Superior temporal gyrus (tissue), 1 donor: Measurements from ENCODE around the gene PPIF.
"Not testable (repeated sequence)": the region's sequence is repeated elsewhere in the genome, so short reads cannot be mapped to it uniquely, and the experiment has no call there.

Experiments
- DNase-seq: peaks from one replicate; pipeline ENCODE4 v3.0.0-alpha.2; 2016; ENCODE audit errors: extremely low spot score

The PPIF gene

DNA sequence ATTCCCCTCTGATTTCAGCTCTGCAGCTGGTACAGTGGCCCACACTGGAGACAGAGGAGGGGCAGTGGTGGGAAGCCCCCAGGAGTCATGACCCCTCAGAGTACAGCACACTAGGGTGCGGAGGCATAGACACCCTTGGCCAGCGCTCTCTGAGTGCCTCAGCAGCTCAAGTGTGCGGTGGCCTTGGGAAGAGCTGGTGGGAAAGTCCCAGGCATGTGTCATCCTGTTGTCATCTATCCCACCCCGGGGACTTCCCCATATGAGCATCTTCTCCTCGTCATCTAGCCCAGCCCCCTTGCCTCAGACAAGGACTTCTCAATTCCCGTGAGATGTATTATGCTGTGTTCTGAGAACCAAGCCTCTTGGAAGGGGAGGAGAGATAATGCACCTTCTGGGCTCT is 15.6 kb upstream of the PPIF start:
- DNase-seq = no peak

DNA sequence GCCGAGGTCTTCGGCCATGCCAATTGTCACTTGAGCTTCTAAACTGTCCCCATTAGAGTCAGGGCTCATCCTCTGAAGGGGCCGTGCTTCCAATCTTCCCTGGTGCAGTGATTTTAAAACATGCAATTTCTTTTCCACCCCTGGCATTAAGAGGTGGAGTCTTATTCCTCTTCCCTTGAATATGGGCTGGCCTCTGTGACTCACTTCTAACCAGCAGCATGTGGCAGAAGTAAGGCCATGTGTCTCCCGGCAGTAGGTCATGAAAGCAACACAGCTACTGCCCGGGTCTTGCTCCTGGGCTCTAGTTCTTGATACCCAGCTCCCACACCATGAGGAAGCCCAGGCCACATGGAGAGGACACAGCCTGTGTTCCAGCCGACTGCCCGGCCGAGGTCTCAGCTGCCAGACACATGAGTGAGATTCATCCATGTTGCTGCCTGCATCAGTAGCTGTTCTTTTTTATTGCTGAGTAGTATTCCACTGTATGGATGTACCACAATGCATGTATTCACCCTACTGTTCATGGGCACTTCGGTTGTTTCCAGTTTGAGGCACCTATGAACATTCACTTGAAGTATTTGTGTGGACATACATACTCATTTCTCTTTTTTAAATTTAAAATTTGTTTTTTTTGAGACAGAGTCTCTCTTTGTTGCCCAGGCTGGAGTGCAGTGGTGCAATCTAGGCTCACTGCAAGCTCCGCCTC is 14.5 kb upstream of the PPIF start:
- DNase-seq = not testable (repeated sequence)

DNA sequence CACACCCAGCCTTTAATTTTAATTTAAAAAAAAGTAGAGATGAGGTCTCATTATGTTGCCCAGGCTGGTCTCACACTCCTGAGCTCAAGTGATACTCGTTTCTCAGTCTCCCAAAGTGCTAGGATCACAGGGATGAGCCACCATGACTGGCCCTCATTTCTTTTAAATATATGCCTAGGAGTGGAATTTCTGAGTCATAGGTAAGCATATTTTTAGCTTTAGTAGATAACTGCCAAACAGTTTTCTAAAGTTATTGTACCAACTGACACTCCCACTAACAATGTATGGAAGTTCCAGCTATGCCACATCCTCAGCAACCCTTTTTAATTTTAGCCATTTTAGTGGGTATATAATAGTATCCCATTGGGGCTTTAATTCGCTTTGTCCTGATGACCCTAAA is 13.8 kb upstream of the PPIF start:
- DNase-seq = no peak

DNA sequence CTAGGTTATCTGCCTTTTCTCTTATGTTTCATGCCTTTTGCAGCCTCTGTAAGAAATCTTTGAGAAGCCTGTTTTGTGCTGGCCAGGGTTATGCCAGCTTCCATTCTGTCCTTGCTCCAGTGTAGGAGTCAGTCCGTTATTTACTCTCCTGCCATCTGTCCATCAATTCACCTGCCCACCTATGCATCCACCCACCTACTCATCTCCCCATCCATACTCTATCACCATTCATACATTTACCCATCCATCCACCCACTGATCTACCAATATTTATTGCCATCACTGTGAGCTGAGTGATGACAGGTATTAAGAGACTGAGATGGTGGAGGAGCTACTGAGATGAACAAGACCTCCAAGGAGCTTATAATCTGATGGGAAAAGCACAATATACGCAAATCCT is 12.7 kb upstream of the PPIF start:
- no peak for DNase-seq

DNA sequence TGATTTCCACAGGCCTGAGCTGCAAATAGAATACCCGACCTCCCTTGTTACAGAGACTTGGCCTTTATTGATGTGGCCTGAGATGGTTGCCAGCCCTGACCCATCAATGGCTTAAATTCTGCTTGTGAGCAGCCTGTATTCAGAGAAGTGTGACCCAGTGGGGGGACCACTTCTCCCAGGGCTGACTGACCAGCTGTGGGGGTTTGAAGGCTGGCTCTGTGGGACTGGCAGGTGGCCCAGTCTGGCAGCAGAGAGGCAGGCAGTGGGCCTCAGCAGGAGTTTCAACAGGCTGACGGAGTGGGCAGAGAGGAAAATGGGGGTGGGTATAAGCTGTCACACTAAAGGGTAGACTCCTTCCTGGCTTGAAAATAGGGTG is 12.2 kb upstream of the PPIF start:
- DNase-seq = peak; percentile 85

DNA sequence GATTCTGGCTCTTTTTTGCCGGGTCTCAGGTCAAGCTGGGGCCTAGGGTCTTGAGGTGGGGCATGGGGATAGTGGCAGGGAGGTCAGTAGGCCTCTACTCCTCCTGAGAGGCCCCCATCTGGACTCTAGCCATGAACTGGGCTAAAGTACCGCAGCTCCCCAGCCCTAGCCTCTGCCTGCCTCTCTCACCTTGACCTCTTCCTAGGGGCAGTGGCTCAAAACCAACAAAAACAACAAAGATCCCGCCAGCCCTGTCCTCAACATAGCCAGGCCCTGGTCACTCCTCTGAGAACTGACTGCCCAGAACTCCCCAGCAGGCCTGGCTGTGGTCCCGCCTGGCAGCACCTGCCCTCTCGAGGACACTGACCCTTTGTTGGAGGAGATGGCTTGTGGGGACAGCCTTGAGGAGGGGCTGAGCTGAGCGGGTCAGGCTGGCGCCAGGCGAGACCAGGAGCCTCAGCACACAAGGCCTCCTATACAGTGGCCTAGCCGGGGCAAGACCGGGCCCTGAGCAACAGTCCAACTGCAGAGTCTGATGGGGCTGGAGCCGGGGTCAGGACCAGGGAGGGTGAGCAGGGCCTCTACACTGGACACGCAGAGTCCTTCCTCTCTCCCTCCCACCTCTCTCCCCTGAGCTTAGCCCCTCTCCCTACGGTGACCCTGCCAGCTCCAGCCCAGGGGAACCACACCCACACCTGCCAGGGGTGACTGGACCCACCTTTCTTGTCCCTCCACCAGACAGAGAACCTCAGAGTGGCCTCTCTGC is 11.6 kb upstream of the PPIF start:
- peak; percentile 96 for DNase-seq

DNA sequence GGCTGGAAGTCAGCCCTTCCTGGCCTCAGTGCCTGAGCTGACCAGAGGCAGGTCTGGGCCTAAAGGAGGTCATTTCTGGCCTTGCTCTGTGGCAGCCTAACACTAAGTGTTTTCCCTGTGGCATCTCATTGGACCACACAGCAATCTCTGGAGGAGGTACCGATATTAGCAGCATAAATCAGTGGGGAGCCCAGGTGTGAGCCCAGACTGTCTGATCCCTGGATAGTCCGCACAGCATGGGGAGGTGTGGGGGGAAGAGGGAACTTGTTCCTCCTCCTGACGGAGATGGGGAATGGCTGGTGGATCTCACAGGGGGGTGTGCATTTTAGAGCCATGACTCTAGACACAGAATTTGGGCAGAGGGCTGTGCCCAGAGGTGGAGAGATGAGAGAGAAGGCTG is 11.0 kb upstream of the PPIF start:
- DNase-seq = no peak

DNA sequence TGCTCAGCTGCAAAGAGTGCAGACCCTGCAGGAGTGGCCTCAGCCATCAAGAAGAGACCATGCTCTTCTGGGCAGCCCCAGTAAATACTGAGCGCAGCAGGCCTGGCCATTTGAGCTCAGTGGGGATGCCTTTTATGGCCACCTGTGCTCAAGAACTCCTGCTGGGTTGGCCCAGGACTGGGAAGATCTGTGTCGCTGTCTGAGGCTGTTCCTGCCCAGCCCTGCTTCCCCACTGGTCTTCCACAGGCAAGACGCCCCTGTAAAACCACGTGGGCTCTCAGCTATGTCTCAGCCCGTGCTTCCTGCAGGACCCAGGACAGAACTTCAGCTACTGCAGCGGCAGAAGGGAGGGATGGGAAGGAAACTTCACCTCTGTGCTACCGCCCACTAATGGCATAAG is 10.5 kb upstream of the PPIF start:
- no peak for DNase-seq

DNA sequence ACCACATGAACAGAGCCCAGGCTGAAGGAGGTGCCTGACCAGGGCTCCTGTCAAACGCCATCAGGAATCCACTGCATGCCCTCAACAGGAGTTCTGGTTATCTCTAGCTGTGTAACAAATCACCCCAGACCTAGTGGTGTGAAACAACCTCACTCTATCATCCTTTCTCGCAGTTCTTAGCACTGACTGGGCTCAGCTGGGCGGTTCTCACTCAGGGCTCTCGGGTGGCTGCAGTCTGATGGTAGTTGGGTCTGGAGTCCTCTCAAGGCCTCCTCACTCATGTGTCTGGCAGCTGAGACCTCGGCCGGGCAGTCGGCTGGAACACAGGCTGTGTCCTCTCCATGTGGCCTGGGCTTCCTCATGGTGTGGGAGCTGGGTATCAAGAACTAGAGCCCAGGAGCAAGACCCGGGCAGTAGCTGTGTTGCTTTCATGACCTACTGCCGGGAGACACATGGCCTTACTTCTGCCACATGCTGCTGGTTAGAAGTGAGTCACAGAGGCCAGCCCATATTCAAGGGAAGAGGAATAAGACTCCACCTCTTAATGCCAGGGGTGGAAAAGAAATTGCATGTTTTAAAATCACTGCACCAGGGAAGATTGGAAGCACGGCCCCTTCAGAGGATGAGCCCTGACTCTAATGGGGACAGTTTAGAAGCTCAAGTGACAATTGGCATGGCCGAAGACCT is 9.3 kb upstream of the PPIF start:
- not testable (repeated sequence) for DNase-seq

DNA sequence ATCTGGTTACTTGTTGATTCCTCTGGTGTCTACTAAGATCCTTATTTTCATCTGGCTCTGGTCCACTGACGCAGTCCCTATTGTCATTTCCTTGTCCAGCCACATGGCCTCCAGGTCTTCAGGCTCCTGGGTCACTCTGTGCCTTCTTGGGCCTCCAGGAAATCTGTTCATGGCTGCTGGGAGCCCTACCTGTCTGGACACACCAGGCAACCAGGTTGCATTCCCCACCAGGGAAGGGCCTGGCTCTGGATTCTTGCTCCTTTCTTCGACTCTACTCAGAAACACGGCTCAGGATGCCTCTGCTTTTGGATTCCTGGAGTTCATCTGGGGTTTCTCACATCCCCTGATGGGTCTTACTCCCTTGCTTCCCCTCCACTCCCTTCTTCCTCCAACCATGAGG is 8.0 kb upstream of the PPIF start:
- no peak for DNase-seq

DNA sequence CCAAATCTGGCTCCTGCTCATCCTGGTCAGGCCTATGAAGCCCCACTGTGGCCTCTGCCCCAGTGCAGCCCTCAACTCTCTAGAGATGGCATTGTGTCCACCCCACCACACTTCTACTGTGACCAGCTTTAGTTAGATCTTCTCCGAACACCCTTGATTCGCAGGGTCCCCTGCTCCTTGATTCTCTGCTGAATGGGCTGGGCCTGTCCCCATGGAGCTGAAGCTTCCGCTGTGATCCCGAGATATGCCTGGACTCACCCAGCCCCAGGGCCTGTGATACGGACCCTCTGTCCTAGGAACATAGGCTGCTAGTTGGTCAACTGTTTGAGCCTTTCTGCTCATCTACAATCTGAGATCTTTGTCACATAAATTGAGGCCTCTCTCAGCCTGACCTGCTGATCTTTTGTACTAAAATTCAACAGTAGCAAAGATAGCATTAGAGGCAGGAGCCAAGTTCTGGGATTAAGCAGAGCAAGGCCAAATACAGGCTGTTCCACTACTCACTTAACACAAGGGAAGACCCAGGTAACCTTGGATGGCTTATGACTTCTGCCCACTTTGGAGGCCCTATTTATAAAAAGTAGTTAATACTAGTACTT is 6.5 kb upstream of the PPIF start:
- no peak for DNase-seq

DNA sequence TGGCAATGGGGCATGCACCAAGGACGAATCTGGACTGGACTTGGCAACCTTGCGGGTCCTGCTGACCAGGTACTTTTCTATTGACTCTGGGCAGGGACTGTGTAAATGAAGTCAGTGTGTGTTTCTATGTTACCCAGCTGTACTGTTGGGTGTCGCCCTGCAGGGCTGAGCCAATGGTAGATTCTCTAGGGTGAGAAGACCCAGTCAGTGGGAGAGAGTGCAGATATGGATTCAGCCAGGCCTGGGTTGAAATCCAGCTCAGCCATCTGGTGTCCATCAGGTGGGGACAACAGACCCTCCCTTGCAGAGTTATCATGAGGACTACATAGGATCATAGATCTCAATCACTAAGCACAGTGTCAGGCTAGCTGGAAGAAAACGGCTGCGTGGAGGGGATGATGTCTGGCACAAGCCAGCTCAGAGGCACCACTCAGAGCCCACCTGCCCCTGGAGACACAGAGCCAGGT is 4.9 kb upstream of the PPIF start:
- no peak for DNase-seq

DNA sequence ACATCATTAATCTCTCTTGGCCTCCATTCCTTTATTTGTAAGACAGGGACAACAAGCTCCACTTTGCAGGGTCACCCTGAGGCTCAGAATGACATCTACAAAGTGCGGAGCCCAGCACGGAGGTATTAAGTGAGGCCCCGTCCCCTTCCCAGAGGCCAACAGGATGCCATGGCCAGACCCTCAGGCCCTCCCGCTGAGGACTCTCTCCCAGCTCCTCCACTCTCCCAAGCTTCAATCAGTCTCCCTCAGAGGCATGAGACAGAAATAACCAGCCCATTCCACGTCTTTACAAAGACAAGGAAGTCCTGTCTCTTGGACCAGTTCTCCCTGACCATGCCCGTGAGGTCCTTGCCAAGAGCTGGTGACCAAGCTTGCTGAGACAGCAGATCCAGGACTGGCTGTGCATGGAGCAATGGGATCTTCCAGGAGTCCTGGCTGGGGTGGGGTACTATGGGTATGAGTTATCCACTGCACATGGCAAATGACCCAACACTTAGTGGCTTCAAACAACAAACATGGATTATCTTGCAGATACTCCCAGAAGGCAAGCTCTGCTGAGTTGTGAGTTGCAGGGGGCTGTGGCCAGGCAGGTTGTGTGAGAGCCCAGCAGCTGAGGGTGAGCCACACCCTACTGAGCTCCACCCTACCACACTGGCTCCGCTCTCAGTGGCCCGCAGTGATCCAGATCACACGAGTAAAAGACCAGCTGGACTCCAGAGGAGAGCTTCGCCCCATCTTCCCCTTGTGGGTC is 4.3 kb upstream of the PPIF start:
- no peak for DNase-seq

DNA sequence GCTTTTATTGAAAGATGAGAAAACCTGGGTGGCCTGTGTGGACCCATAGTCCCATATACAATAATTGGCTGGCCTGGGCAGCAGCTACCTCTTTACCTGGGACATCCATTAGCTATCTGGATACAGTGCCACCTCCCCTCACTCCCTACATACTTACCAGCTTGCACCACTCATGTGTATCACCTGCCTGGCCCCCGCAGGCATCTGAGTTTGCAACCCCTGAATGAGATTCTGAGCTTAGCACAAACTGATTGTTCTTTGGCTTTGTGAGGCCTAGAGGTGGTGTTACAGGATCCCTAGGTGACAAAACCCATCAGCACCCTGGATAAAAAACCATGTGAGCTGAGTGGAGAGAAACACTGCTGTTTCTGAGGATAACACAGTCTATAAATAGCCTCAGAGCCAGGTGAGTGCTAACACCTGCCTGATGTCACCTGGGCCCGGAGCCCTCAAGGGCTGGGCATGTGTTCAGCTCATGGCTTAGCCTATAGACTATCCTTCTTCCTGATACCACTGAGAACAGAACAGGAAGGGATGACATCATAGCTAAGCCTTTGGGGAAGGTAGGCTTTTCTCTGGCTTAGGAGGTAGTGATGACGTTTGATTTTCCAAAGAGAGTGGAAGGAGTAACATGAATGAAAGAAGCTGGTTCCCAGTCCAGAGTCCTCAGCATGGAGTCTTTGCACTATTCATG is 2.6 kb upstream of the PPIF start:
- no peak for DNase-seq

DNA sequence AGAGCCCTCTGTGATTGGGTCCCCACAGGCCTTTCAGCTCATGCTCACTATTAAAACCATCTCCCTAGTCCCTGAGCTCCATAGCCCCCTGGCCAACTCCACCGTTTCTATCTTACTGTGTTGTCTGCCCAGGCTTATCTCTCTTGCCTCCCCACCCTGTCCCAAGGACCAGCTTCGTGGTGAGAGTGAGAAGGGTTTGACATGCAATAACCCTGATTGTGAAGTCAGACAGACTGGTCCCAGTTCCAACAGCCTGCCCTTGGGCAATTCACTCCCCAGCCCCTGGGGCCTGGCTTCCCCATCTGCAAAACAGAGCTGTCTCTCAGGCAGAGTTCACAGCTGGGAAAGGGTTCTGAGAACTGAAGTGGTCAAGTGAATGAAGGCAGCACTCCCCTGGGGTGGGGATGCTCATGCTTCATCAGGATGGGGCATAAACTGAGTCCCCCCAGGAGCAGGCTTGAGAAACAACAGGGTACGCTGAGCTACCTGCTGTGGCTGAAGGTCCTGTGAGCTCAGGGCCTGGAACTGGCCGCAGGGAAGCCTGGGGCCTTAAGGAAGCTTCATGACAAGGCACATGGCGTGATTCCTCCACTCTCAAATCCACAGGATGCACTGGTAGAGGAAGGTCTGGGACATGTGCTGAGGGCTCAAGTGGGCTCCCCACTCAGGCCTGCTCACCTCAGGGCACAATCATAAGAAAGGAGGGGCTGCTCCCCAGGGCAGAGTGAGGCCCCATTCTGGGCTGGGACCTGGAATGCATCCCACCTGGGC is 1.8 kb upstream of the PPIF start:
- DNase-seq = no peak

DNA sequence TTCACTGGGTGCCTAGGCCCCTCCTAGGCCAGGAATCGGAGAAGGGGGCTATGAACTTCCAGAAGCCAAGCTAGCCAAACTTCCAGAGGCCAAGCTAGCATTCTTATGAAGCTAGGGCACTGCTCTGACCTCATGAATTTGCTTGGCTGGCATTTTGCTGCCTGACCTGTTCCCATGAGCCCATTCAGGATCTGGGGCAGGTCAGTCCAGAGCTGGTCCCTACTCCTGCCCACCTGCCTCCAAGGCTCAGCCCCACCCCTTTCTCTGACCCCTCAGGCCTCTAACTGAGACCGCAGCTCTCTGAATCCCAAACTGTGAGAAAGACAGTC is 1.3 kb upstream of the PPIF start:
- DNase-seq = no peak

DNA sequence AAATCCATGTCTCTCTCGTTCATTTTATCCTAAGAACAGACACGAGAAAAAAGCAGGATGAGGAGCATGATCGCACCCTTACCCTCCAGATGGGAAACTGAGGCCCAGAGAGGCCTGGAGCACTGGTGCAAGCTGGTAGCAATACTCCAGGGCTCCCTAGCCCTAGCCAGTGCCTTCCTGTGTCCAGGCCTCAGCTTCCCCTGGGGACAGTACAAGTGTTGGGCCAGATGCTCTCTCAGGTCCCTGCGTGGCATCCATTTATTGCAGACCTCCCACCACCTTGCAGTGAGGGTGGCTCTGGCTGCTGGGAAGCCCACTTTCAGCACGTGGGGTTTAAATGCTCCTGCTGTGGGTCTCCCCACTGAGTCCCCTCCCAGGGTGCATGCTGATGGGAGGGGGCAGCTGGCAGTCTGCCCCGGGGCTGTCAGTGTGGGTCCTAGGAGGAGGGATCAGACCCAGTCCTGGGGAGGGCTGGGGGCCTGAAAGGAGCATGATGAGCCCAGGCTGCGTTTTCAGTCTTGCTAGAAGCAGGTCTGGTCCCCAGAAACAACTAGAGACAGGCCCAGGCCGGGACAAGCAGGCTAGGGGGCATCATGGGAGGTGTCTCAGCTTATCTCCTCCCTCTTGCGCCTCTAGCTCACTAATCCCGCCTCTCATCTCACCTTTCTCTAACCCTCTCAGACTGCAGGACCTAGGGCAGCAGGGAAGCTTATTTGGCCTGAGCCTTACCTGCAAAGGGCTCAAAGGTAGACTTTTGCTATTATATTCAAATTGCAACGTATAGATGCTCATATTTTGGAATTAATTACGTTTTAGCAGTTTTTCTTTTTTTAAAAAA is 662 bp upstream of the PPIF start:
- peak; percentile 28 for DNase-seq

DNA sequence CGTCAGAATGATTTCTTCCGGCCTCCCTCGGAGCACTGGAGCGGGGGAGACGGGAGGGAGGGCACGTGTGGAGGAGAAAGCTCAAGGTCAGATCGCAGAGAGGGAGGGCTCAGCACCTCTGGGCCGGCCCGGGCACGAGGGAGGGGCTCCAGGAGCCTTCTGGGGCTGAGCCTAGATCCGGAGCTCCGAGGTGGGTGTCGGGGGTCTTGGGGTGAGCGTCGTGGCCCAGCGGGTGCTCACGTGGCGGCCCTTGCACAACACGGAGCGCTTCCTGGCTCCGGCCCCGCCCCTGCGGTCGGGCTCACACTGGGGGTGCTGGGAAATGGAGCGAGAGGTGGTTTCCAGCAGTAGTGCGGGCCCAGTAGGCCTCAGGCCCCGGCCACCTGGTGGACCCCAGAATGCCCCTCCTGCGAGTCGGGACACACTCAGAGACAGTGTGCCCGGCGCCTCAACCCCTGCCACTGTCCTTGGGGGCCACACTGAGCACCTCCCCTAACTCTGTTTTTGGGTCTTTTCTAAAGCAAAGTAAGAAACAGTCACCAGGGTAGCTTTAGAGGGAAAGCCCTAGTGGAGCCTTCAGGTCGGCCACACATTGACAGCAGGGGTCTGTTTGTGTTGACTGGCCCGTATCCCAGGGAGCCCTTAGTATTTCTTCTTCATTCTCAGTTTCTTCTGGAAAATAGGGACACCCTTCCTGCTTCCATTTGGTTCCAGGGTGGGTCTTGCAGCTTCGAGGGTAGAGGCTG is 798 bp downstream of the PPIF start:
- DNase-seq = no peak

DNA sequence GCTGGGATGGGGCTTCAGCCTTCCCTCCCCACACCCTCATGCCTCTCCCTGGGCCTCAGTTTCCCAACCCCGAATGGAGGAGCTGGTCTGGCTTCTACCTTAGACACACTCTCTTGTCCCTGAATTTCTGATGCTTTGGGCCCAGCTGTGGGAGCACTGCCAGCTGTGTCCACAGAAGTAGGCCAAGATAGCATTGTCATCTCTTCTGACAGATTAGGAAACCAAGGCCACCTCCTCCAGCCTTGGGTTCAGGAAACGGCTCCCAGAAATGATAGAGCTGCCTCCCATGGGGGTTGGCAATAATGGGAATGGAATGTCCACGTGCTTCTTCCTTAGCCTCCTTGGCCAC is 1.3 kb downstream of the PPIF start:
- DNase-seq = no peak
